ENCODE data around the gene RBFOX2. TPM values are rescaled to one million over a fixed set of nuclear protein-coding genes. Genes with fewer than 3 reads are reported as not detected.

RBFOX2 gene
- total and polyA plus RNA-seq, 2 of the 13 experiments (the other 11 are each of a cell fraction or from before 2014, with no cell fraction given) = 37.3 to 40.4 TPM

- TF ChIP-seq ZNF142 (CRISPR knock-in tag; IDR thresholded peaks at IDR 0.05) = no peak
- TF ChIP-seq ZNF883 (CRISPR knock-in tag; IDR thresholded peaks at IDR 0.05; ENCODE audit: not compliant biosample characterization) = peak; percentile 58
- 0 out of 2 replicates have a peak, but pooled peaks have one; percentile 57 for TF ChIP-seq ZNF552 (CRISPR knock-in tag; IDR thresholded peaks at IDR 0.05; ENCODE audit: borderline replicate concordance)
- no peak for TF ChIP-seq HNF1A (IDR thresholded peaks at IDR 0.05; ENCODE audit: low read depth)
- no peak for TF ChIP-seq HNF1A (CRISPR knock-in tag; IDR thresholded peaks at IDR 0.05; ENCODE audit: borderline replicate concordance)
- TF ChIP-seq HOMEZ (CRISPR knock-in tag; IDR thresholded peaks at IDR 0.05; ENCODE audit: low read depth) = no peak
- TF ChIP-seq GFI1 (CRISPR knock-in tag; IDR thresholded peaks at IDR 0.05; ENCODE audit: borderline replicate concordance) = 0 out of 2 replicates have a peak, but pooled peaks have one; percentile 42
- TF ChIP-seq RAD21 (CRISPR knock-in tag; IDR thresholded peaks at IDR 0.05) = 0 out of 2 replicates have a peak, but pooled peaks have one; percentile 9
- 0 out of 2 replicates have a peak, but pooled peaks have one; percentile 32 for TF ChIP-seq KDM5A (IDR thresholded peaks at IDR 0.05; ENCODE audit: borderline replicate concordance, low read length)
- TF ChIP-seq MLXIP (CRISPR knock-in tag; IDR thresholded peaks at IDR 0.05; ENCODE audit: borderline replicate concordance) = no peak
These were observed 534 bp downstream of the RBFOX2 start (continued) for GRCh38 chr22:36027935-36028645.
